ENCODE results near the gene PPP1R37.

PPP1R37 gene

GRCh38 chr19:45079063-45079910 lies 13.7 kb upstream of the PPP1R37 start, which contains the start of gene GEMIN7 (continued):
- TF ChIP-seq ZBTB26 (tag by site-specific recombination; optimal IDR thresholded peaks at IDR 0.05) (peak; percentile 61), ZSCAN23 (tag by site-specific recombination; IDR thresholded peaks at IDR 0.05) (no peak), SCRT2 (tag by site-specific recombination; IDR thresholded peaks at IDR 0.05) (peak; percentile 18; the same call in 1 of the 2 replicates), ZNF629 (tag by site-specific recombination; IDR thresholded peaks at IDR 0.05) (peak; percentile 15; the same call in 1 of the 2 replicates), PRDM4 (tag by site-specific recombination; IDR thresholded peaks at IDR 0.05) (no peak), HOXA7 (CRISPR knock-in tag; IDR thresholded peaks at IDR 0.05; ENCODE audit: borderline replicate concordance) (0 out of 2 replicates have a peak, but pooled peaks have one; percentile 28), ZNF366 (tag by site-specific recombination; conservative IDR thresholded peaks at IDR 0.05) (no peak; the same call in 1 of the 2 replicates), BCL11A (tag by site-specific recombination; IDR thresholded peaks at IDR 0.05; ENCODE audit: low read depth) (no peak), ZSCAN30 (tag by site-specific recombination; IDR thresholded peaks at IDR 0.05) (peak; percentile 99), ZNF350 (tag by site-specific recombination; IDR thresholded peaks at IDR 0.05) (no peak; the same call in 1 of the 2 replicates), ZNF561 (tag by site-specific recombination; IDR thresholded peaks at IDR 0.05; ENCODE audit: borderline replicate concordance) (peak; percentile 96), ZNF501 (tag by site-specific recombination; IDR thresholded peaks at IDR 0.05) (no peak), ZFP41 (tag by site-specific recombination; IDR thresholded peaks at IDR 0.05; ENCODE audit: borderline replicate concordance) (no peak), ZNF621 (tag by site-specific recombination; IDR thresholded peaks at IDR 0.05) (no peak), ZNF521 (tag by site-specific recombination; IDR thresholded peaks at IDR 0.05) (no peak), ZNF785 (tag by site-specific recombination; IDR thresholded peaks at IDR 0.05) (no peak), ZBTB21 (tag by site-specific recombination; IDR thresholded peaks at IDR 0.05) (no peak), ZNF362 (tag by site-specific recombination; IDR thresholded peaks at IDR 0.05) (no peak), ZNF292 (tag by site-specific recombination; IDR thresholded peaks at IDR 0.05; ENCODE audit: borderline replicate concordance, low read depth) (no peak), ZBTB1 (tag by site-specific recombination; IDR thresholded peaks at IDR 0.05) (no peak), ZNF514 (tag by site-specific recombination; IDR thresholded peaks at IDR 0.05) (no peak), ZNF132 (tag by site-specific recombination; IDR thresholded peaks at IDR 0.05; ENCODE audit: borderline replicate concordance) (no peak), ZNF623 (tag by site-specific recombination; IDR thresholded peaks at IDR 0.05) (no peak), OSR2 (tag by site-specific recombination; IDR thresholded peaks at IDR 0.05) (peak; percentile 48), ZNF335 (tag by site-specific recombination; conservative IDR thresholded peaks at IDR 0.05) (peak; percentile 73), SCRT1 (tag by site-specific recombination; IDR thresholded peaks at IDR 0.05; ENCODE audit: borderline replicate concordance) (no peak), ZNF211 (tag by site-specific recombination; IDR thresholded peaks at IDR 0.05; ENCODE audit: low read depth) (no peak), SALL2 (tag by site-specific recombination; IDR thresholded peaks at IDR 0.05; ENCODE audit: borderline replicate concordance) (no peak), ZNF670 (tag by site-specific recombination; IDR thresholded peaks at IDR 0.05; ENCODE audit: low read depth) (no peak), TCF7L2 (IDR thresholded peaks at IDR 0.05; ENCODE audit: borderline replicate concordance, low read depth, low read length) (no peak), KLF16 (tag by site-specific recombination; IDR thresholded peaks at IDR 0.05) (peak; percentile 63; the same call in 1 of the 2 replicates), SP7 (tag by site-specific recombination; IDR thresholded peaks at IDR 0.05) (peak; percentile 60)
- TF ChIP-seq, protein P1, sequence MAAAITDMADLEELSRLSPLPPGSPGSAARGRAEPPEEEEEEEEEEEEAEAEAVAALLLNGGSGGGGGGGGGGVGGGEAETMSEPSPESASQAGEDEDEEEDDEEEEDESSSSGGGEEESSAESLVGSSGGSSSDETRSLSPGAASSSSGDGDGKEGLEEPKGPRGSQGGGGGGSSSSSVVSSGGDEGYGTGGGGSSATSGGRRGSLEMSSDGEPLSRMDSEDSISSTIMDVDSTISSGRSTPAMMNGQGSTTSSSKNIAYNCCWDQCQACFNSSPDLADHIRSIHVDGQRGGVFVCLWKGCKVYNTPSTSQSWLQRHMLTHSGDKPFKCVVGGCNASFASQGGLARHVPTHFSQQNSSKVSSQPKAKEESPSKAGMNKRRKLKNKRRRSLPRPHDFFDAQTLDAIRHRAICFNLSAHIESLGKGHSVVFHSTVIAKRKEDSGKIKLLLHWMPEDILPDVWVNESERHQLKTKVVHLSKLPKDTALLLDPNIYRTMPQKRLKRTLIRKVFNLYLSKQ (tag by site-specific recombination; IDR thresholded peaks at IDR 0.05; ENCODE audit: borderline replicate concordance): no peak
- TF ChIP-seq, protein P2, sequence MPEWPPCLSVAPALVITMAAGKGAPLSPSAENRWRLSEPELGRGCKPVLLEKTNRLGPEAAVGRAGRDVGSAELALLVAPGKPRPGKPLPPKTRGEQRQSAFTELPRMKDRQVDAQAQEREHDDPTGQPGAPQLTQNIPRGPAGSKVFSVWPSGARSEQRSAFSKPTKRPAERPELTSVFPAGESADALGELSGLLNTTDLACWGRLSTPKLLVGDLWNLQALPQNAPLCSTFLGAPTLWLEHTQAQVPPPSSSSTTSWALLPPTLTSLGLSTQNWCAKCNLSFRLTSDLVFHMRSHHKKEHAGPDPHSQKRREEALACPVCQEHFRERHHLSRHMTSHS (tag by site-specific recombination; IDR thresholded peaks at IDR 0.05): no peak

Measured in HEK293 (cell line).